IPS-20b (cell line): ENCODE measurements around the gene UBE2K.
"Not testable (repeated sequence)": the region's sequence is repeated elsewhere in the genome, so short reads cannot be mapped to it uniquely, and the experiment has no call there.

Experiments
- H3K27ac ChIP-seq: one replicate; pipeline ENCODE4 v1.5.1; 2013; ENCODE audit warnings: low read length
- H3K27me3 ChIP-seq: 2 replicates; pipeline ENCODE4 v1.6.1; 2013; ENCODE audit warnings: mild to moderate bottlenecking, low read length, inconsistent platforms; ENCODE audit not compliant: insufficient read depth
- H3K36me3 ChIP-seq: 2 replicates; pipeline ENCODE4 v1.6.1; 2013; ENCODE audit warnings: low read depth, mild to moderate bottlenecking, inconsistent platforms, low read length, moderate library complexity; ENCODE audit not compliant: insufficient read depth
- H3K4me1 ChIP-seq: 2 replicates; pipeline ENCODE4 v1.6.1; 2013; ENCODE audit warnings: mild to moderate bottlenecking, control low read depth, inconsistent platforms, low read length, moderate library complexity; ENCODE audit not compliant: insufficient read depth
- H3K4me3 ChIP-seq: 2 replicates; pipeline ENCODE4 v1.5.1; 2013; ENCODE audit warnings: mild to moderate bottlenecking, low read length, inconsistent platforms
- H3K9ac ChIP-seq: 2 replicates; pipeline ENCODE4 v1.6.1; 2013; ENCODE audit warnings: low read depth, mild to moderate bottlenecking, inconsistent platforms, low read length, moderate library complexity
- H3K9me3 ChIP-seq: 2 replicates; pipeline ENCODE4 v1.6.1; 2013; ENCODE audit warnings: mild to moderate bottlenecking, low read depth, low read length, inconsistent platforms; ENCODE audit not compliant: insufficient read depth

The UBE2K gene

GRCh38 chr4:39662683-39663082, 35.3 kb upstream of the UBE2K start:
- no peaks in the 10 kb centered on the region for H3K36me3 ChIP-seq
- H3K4me1 ChIP-seq: no peaks in the 10 kb centered on the region
- no peak overlapping the region for H3K9ac ChIP-seq
- H3K27me3 ChIP-seq: no peaks in the 10 kb centered on the region
- no peak overlapping the region for H3K4me3 ChIP-seq
- no peak overlapping the region for H3K27ac ChIP-seq
- no peaks in the 10 kb centered on the region for H3K9me3 ChIP-seq

DNA sequence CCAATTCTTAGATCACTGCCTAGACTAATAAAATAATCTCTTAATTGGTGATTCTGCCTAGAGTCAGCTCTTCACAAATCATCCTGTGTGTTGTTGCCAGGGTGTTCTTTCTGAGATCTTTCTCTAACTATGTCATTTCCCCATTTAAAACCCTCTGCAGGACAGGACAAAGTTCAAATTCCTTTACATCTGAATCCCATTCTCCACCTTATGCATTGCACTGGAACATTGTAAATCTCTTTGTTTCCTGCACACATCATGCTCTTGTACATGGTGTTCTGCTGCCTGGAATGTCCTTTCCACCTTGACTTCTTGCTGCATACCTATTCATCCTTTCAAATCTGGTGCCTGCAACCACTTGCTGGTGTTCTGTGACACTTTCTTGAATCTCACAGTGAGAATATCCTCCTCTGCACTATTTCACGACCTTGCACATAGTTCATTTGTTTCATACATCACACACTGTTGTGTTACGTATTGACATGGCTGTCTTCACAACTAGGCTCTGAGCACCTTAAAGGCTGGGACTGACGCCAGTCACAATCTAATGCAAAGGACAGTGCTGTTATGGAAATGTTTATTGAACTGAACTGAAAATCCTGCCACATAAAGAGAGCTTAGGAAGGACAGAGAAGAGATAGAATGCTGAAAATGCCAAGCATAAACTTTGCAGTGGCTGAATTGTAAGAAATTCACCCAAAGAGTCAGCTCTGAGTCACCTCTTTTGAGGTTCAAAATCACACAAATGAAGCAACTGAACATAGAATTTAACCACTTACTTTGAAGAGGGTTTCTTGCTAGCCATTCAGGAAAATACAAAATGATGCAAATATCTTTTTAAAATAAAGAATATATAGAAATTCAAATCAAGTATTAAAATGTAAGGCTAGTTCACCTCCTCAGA, 32.9 kb upstream of the UBE2K start:
- H3K4me3 ChIP-seq: no peak overlapping the region
- H3K9ac ChIP-seq: no peak overlapping the region
- H3K4me1 ChIP-seq: no peaks in the 10 kb centered on the region
- no peaks in the 10 kb centered on the region for H3K9me3 ChIP-seq
- no peak overlapping the region for H3K27ac ChIP-seq
- H3K36me3 ChIP-seq: no peaks in the 10 kb centered on the region
- H3K27me3 ChIP-seq: no peaks in the 10 kb centered on the region

DNA sequence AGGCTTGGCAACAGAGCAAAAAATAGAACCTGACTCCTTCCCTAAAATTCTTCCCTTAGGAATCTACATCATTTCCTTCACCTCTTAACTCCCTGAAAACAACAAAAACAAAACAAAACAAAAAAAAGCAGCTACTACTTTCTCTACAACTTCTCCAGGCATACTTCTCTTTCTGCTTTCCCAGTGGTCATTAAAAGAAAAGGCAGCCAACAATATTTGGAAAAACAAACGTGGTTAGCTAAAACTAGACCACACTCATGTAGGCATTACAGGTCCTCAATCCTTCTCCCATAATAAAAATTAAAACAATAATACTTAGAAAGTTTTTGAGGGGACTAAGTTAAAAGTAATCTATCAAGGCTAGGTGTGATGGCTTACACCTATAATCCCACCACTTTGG, 30.2 kb upstream of the UBE2K start:
- Histone ChIP-seq H3K27me3 (no peaks in the 10 kb centered on the region), H3K27ac (no peak overlapping the region), H3K4me3 (no peak overlapping the region)

GRCh38 chr4:39668887-39669286, 29.0 kb upstream of the UBE2K start:
- H3K27me3 ChIP-seq: no peaks in the 10 kb centered on the region
- H3K9me3 ChIP-seq: no peaks in the 10 kb centered on the region
- H3K9ac ChIP-seq: no peak overlapping the region
- no peaks in the 10 kb centered on the region for H3K4me1 ChIP-seq
- H3K36me3 ChIP-seq: no peaks in the 10 kb centered on the region
- H3K4me3 ChIP-seq: no peak overlapping the region
- no peak overlapping the region for H3K27ac ChIP-seq

More for the DNA sequence above, 30.2 kb upstream of the UBE2K start:
- no peaks in the 10 kb centered on the region for H3K36me3 ChIP-seq
- no peaks in the 10 kb centered on the region for H3K9me3 ChIP-seq
- H3K9ac ChIP-seq: no peak overlapping the region
- no peaks in the 10 kb centered on the region for H3K4me1 ChIP-seq

DNA sequence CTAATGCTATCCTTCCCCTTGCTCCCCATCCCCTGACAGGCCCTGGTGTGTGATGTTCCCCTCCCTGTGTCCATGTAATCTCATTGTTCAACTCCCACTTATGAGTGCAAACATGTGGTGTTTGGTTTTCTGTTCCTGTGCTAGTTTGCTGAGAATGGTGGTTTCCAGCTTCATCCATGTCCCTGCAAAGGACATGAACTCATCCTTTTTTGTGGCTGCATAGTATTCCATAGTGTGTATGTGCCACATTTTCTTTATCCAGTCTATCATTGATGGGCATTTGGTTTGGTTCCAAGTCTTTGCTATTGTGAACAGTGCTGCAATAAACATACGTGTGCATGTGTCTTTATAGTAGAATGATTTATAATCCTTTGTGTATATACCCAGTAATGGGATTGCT, 27.6 kb upstream of the UBE2K start:
- H3K9ac ChIP-seq, H3K27ac ChIP-seq, H3K9me3 ChIP-seq, H3K4me3 ChIP-seq, H3K27me3 ChIP-seq, H3K36me3 ChIP-seq, H3K4me1 ChIP-seq: not testable (repeated sequence)

GRCh38 chr4:39675681-39676080, 22.3 kb upstream of the UBE2K start:
- not testable (repeated sequence) for H3K27me3 ChIP-seq, H3K4me1 ChIP-seq, H3K36me3 ChIP-seq, H3K27ac ChIP-seq, H3K9me3 ChIP-seq, H3K4me3 ChIP-seq, H3K9ac ChIP-seq

DNA sequence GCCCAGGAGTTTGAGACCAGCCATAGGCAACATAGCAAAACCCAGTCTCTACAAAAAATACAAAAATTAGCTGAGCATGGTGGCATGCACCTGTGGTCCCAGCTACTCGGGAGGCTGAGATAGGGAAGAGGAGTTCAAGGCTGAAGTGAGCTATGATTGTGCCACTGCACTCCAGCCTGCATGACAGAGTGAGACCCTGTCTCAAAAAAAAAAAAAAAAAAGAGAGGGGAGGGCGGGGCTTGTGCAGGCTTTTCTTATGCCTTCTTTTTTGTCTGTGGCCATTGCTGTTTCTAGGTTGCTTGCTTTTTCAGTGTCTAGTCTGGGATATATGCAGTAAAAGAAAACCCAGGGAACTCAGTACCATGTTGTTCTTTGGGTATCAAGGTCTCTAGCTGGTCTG, 16.9 kb upstream of the UBE2K start:
- not testable (repeated sequence) for H3K9me3 ChIP-seq, H3K36me3 ChIP-seq, H3K27ac ChIP-seq, H3K4me1 ChIP-seq, H3K9ac ChIP-seq, H3K4me3 ChIP-seq, H3K27me3 ChIP-seq

- H3K4me3 ChIP-seq: no peak overlapping the region
- no peaks in the 10 kb centered on the region for H3K36me3 ChIP-seq
- no peaks in the 10 kb centered on the region for H3K4me1 ChIP-seq
- H3K9ac ChIP-seq: no peak overlapping the region
- H3K27me3 ChIP-seq: no peaks in the 10 kb centered on the region
- no peak overlapping the region for H3K27ac ChIP-seq
- H3K9me3 ChIP-seq: no peaks in the 10 kb centered on the region
Observed at GRCh38 chr4:39682138-39682537, 15.8 kb upstream of the UBE2K start.

DNA sequence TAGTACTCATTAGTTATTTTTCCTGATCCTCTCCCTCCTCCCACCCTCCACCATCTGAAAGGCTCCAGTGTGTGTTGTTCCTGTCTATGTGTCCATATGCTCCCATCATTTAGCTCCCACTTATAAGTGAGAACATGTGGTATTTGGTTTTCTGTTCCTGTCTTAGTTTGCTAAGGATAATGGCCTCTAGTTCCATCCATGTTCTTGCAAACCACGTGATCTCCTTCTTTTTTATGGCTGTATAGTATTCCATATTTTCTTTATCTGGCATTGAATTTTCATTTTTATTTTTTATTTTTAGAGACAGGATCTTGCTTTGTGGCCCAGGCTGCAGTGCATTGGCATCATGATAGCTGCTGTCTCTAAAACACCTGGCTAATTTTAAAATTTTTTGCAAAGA, 11.9 kb upstream of the UBE2K start:
- H3K27ac ChIP-seq: no peak overlapping the region
- no peaks in the 10 kb centered on the region for H3K9me3 ChIP-seq
- no peak overlapping the region for H3K4me3 ChIP-seq
- no peaks in the 10 kb centered on the region for H3K36me3 ChIP-seq
- no peaks in the 10 kb centered on the region for H3K27me3 ChIP-seq
- no peaks in the 10 kb centered on the region for H3K4me1 ChIP-seq
- H3K9ac ChIP-seq: no peak overlapping the region

DNA sequence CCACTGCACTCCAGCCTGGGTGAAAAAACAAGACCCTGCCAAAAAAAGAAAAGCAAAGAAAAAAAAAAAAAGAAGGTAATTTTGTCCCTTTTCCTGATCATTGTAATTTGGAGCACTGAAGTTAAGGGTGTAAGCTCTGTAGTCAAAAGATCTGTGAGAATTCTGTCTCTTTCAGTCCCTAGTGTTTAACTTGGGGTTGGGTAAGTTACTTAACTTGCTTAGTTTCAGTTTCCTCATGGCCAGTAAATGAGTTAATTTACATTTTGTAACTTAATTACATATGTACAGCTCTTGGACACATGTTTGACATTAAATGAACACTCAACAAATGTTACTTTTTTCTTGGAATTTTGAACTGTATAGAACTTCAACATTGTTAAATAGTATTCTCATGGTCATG, 10.9 kb upstream of the UBE2K start:
- Histone ChIP-seq H3K36me3 (no peaks in the 10 kb centered on the region), H3K27me3 (no peaks in the 10 kb centered on the region), H3K9ac (no peak overlapping the region), H3K4me1 (no peaks in the 10 kb centered on the region), H3K4me3 (no peak overlapping the region), H3K9me3 (no peaks in the 10 kb centered on the region), H3K27ac (no peak overlapping the region)

- no peaks in the 10 kb centered on the region for H3K4me1 ChIP-seq
- H3K27ac ChIP-seq: no peak overlapping the region
- no peak overlapping the region for H3K9ac ChIP-seq
- no peaks in the 10 kb centered on the region for H3K27me3 ChIP-seq
- H3K36me3 ChIP-seq: no peaks in the 10 kb centered on the region
- no peaks in the 10 kb centered on the region for H3K9me3 ChIP-seq
- no peak overlapping the region for H3K4me3 ChIP-seq
Observed at GRCh38 chr4:39689970-39690369, 8.0 kb upstream of the UBE2K start.

DNA sequence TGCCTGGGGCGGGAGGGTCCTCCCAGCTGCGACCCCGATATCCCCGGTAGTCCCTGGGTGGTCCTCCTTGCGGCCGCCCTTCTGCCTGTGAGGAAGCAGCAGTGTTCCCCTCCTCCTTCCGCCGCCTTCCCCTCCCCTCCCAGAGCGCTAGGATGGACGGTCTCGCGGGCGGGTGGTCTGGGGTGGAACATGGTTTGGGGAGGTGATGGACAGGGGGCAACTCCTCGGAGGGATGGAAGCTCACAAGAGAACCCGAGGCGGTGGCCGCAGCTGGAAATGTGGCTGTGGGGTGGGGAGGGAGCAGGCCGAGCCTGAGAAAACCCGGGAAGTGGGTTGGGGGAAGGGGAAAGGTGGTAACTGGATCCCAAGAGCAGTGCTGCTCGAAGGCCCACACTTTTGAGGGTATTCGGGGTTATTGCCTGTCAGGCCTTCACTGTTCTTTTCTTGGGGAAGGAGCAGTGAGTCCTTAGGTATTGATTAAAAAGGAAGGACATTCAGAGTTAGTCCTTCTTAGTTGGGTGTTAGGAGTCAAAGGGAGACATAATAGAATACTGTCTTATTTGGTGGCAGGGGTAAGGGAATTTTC, 581 bp downstream of the UBE2K start:
- Histone ChIP-seq H3K9me3 (no peaks in the 10 kb centered on the region), H3K4me1 (peaks cover 18% of the 10 kb centered on the region; the same call in 1 of the 2 replicates), H3K36me3 (peaks cover 15% of the 10 kb centered on the region; the same call in 1 of the 2 replicates), H3K4me3 (peak overlapping the region; percentile 97), H3K9ac (peak overlapping the region; percentile 99), H3K27ac (peak overlapping the region; percentile 88), H3K27me3 (no peaks in the 10 kb centered on the region)
